K562 (cell line): Measurements from ENCODE around the gene GRIN1. TPM values are rescaled to one million over a fixed set of nuclear protein-coding genes. Genes with fewer than 3 reads are reported as not detected.

Experiments used
- CHD1 ChIP-seq: fragments of 200-600 bp; sonication (generic); IDR thresholded peaks from one replicate; pipeline ENCODE4 v1.6.1; 2012; ENCODE audit warnings: mild to moderate bottlenecking, moderate library complexity, low read length, inconsistent platforms
- HMGN3 ChIP-seq: IDR thresholded peaks from 2 replicates; pipeline ENCODE4 v1.6.1; 2011; ENCODE audit warnings: borderline replicate concordance, low read depth, mild to moderate bottlenecking, mixed read lengths, low read length; ENCODE audit not compliant: insufficient read length; ENCODE audit errors: extremely low read depth
- ILK ChIP-seq: fragments of 450-650 bp; IDR thresholded peaks from 2 replicates; pipeline ENCODE4 v1.6.1; 2016; ENCODE audit warnings: missing genetic modification characterization, low read depth, mild to moderate bottlenecking, missing compliant biosample characterization, moderate library complexity, borderline replicate concordance
- KLF16 ChIP-seq: IDR thresholded peaks from 2 replicates; pipeline ENCODE4 v1.6.1; 2016; ENCODE audit warnings: antibody characterized with exemption
- MAFF ChIP-seq: IDR thresholded peaks from 2 replicates; pipeline ENCODE4 v1.6.1; 2012; ENCODE audit warnings: low read length, improper control_type of control experiment
- MBD2 ChIP-seq: sonication (generic); IDR thresholded peaks from 2 replicates; pipeline ENCODE4 v1.6.1; 2016; ENCODE audit warnings: low read depth, borderline replicate concordance
- MYC ChIP-seq, 2 experiments: fragments of 250-450 bp in 1 of 2; sonication (Bioruptor Pico) in 1 of 2; IDR thresholded peaks; 2 replicates each; pipeline versions ENCODE4 v1.5.1 to v1.6.1; 2012 to 2021; ENCODE audit warnings: low read depth in 2 of 2, borderline replicate concordance in 1 of 2, improper control_type of control experiment in 1 of 2, low read length in 1 of 2, mild to moderate bottlenecking in 1 of 2, moderate library complexity in 1 of 2
- POLR2AphosphoS2 ChIP-seq: IDR thresholded peaks from 2 replicates; pipeline ENCODE4 v1.6.1; 2012; ENCODE audit warnings: low read length, improper control_type of control experiment
- RBM34 ChIP-seq: fragments of 200-400 bp; formaldehyde crosslinking; IDR thresholded peaks from 2 replicates; pipeline ENCODE4 v1.6.1; 2018; ENCODE audit warnings: low read length, borderline replicate concordance; ENCODE audit not compliant: insufficient read depth
- RUNX1 ChIP-seq: sonication (generic); IDR thresholded peaks from 2 replicates; pipeline ENCODE4 v1.6.1; 2016; ENCODE audit warnings: antibody characterized with exemption, low read depth
- SRF ChIP-seq, 2 experiments: fragments of 250-450, 450-650 bp in 1 of 2; sonication (Bioruptor Pico) in 1 of 2; sonication (generic) in 1 of 2; formaldehyde crosslinking; IDR thresholded peaks; 2 replicates each; pipeline versions ENCODE4 v1.5.0 to v1.5.1; 2020 to 2022; ENCODE audit warnings: mild to moderate bottlenecking in 1 of 2, missing genetic modification reagents in 1 of 2
- ZNF217 ChIP-seq: sonication (generic); formaldehyde crosslinking; IDR thresholded peaks from 2 replicates; pipeline ENCODE4 v1.8.0; 2022; ENCODE audit warnings: mild to moderate bottlenecking, missing genetic modification reagents
- ZNF354B ChIP-seq: fragments of 250-450 bp; sonication (Bioruptor Pico); IDR thresholded peaks from 2 replicates; pipeline ENCODE4 v1.4.0; 2020
- ZNF695 ChIP-seq: fragments of 450-650 bp; formaldehyde crosslinking; IDR thresholded peaks from 2 replicates; pipeline ENCODE4 v1.4.0; 2020; ENCODE audit warnings: mild to moderate bottlenecking, moderate library complexity
- ZZZ3 ChIP-seq: fragments of 450-650 bp; IDR thresholded peaks from 2 replicates; pipeline ENCODE4 v1.6.1; 2016; ENCODE audit warnings: antibody characterized with exemption, mild to moderate bottlenecking, moderate library complexity
- polyA plus RNA-seq, 8 experiments: library from polyadenylated mRNA; depleted of rRNA in 4 of 8; stranded (reverse) in 5 of 8; unstranded in 3 of 8; fragments of >200 nt; fragmentation: Nextera tagmentation in 2 of 8; fragmentation: Illumina TruSeq in 1 of 8; extraction: Ambion mirVana in 2 of 8; extraction: Trizol in 1 of 8; gene quantifications; 2 replicates each; pipeline versions ENCODE4 v1.2.1 to v1.2.3, GENCODE V29; 2011 to 2014; ENCODE audit warnings: inconsistent platforms in 1 of 8, missing spikeins in 1 of 8
- total RNA-seq, 7 experiments: library from RNA; depleted of rRNA in 6 of 7; stranded (reverse); fragments of >200 nt in 6 of 7; fragmentation: Illumina TruSeq in 2 of 7; extraction: Trizol in 2 of 7; gene quantifications; 2 replicates each; pipeline versions ENCODE4 v1.2.1 to v1.2.3, GENCODE V29; 2011 to 2021; ENCODE audit warnings: low replicate concordance in 1 of 7
- TF ChIP-seq, protein P1 (sequence below): sonication (generic); formaldehyde crosslinking; IDR thresholded peaks from 2 replicates; pipeline ENCODE4 v1.8.0; 2022; ENCODE audit warnings: mild to moderate bottlenecking, missing genetic modification reagents
- TF ChIP-seq, protein P2 (sequence below): sonication (generic); formaldehyde crosslinking; IDR thresholded peaks from 2 replicates; pipeline ENCODE4 v1.8.0; 2022; ENCODE audit warnings: missing genetic modification reagents, mild to moderate bottlenecking, moderate library complexity, borderline replicate concordance
- TF ChIP-seq, protein P3 (sequence below): fragments of 200-400 bp; formaldehyde crosslinking; IDR thresholded peaks from 2 replicates; pipeline ENCODE4 v1.6.1; 2017; ENCODE audit warnings: mild to moderate bottlenecking, low read depth, low read length, moderate library complexity
- TF ChIP-seq, protein P4 (sequence below), 3 experiments: fragments of 200-800 bp in 1 of 3; fragments of 250-450 bp in 1 of 3; fragments of 450-650 bp in 1 of 3; sonication (Bioruptor Pico) in 1 of 3; sonication (Bioruptor generic) in 1 of 3; formaldehyde crosslinking in 1 of 3; IDR thresholded peaks; 2 replicates each; pipeline versions ENCODE4 v1.6.1 to v1.8.0; 2016 to 2022; ENCODE audit warnings: mild to moderate bottlenecking in 2 of 3, missing genetic modification characterization in 2 of 3, missing compliant biosample characterization in 1 of 3, moderate library complexity in 1 of 3

Gene GRIN1
- total and polyA plus RNA-seq, 9 of the 15 experiments (the other 6 are each of a cell fraction or from before 2014, with no cell fraction given), result 0.03 to 0.35 (median 0.16) TPM; not detected in 6

DNA sequence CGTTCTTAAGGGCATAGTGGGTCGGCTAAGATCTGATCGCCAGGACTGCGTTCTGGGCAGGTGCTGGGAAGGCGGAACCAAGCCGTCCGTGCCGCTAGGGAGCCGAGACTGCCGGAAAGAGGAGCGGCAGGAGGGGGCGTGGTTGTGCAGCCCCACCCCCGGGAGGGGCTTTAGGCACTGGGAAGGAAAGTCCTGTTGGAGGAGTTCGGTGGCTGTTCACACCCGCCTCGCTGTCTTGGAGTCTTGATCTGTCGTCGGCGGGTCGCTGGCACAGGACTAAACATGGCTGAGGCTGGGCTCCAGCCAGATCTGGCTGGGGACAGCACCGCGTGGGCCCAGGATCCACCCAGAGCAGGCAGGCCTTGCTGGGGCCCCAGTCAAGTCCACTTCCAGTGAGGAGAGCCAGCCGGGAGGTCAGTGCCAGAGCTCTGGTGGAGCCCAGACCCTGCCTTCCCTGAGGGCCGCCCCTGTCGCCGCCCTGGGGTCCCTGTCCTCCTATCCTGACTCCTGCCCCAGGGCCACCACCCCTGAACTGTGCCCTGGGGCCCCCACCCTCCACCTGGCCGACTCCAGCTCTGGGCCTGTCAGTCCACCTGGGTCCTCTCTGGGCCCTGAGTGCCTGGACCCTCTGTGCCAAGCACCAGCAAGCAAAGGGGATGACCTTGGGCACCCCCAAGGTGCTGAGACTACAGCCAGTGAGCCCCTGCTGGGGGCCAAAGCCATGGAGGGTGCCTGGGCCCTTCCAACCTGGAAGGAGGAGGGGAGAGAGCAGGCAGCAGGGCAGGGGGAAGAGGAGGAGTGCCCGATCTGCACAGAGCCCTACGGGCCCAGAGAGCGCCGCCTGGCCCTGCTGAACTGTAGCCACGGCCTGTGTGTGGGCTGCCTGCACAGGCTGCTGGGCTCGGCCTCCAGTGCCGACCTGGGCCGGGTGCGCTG lies 78.6 kb downstream of the GRIN1 start (continued):
- TF ChIP-seq, protein P1, sequence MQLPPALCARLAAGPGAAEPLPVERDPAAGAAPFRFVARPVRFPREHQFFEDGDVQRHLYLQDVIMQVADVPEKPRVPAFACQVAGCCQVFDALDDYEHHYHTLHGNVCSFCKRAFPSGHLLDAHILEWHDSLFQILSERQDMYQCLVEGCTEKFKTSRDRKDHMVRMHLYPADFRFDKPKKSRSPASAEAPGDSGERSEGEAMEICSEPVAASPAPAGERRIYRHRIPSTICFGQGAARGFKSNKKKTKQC (CRISPR knock-in tag), result no peak
- TF ChIP-seq RUNX1 (no peak), MYC (IDR thresholded peaks at IDR 0.05; ENCODE audit: low read depth, low read length) (peak; percentile 37; the same call in 1 of the 2 replicates), MYC (CRISPR knock-in tag; IDR thresholded peaks at IDR 0.05; ENCODE audit: borderline replicate concordance, low read depth) (no peak), POLR2AphosphoS2 (no peak), KLF16 (no peak), ZNF217 (CRISPR knock-in tag) (no peak), RBM34 (no peak), SRF (CRISPR knock-in tag; IDR thresholded peaks at IDR 0.05) (no peak), CHD1 (no peak), ILK (no peak), HMGN3 (peak; percentile 52), MBD2 (no peak), ZNF354B (no peak), ZNF695 (CRISPR knock-in tag) (no peak), ZZZ3 (no peak), MAFF (no peak)
- TF ChIP-seq, protein P2, sequence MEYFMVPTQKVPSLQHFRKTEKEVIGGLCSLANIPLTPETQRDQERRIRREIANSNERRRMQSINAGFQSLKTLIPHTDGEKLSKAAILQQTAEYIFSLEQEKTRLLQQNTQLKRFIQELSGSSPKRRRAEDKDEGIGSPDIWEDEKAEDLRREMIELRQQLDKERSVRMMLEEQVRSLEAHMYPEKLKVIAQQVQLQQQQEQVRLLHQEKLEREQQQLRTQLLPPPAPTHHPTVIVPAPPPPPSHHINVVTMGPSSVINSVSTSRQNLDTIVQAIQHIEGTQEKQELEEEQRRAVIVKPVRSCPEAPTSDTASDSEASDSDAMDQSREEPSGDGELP (CRISPR knock-in tag), result peak; percentile 63
- TF ChIP-seq, protein P3, sequence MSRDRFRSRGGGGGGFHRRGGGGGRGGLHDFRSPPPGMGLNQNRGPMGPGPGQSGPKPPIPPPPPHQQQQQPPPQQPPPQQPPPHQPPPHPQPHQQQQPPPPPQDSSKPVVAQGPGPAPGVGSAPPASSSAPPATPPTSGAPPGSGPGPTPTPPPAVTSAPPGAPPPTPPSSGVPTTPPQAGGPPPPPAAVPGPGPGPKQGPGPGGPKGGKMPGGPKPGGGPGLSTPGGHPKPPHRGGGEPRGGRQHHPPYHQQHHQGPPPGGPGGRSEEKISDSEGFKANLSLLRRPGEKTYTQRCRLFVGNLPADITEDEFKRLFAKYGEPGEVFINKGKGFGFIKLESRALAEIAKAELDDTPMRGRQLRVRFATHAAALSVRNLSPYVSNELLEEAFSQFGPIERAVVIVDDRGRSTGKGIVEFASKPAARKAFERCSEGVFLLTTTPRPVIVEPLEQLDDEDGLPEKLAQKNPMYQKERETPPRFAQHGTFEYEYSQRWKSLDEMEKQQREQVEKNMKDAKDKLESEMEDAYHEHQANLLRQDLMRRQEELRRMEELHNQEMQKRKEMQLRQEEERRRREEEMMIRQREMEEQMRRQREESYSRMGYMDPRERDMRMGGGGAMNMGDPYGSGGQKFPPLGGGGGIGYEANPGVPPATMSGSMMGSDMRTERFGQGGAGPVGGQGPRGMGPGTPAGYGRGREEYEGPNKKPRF, result no peak
- TF ChIP-seq, protein P4, sequence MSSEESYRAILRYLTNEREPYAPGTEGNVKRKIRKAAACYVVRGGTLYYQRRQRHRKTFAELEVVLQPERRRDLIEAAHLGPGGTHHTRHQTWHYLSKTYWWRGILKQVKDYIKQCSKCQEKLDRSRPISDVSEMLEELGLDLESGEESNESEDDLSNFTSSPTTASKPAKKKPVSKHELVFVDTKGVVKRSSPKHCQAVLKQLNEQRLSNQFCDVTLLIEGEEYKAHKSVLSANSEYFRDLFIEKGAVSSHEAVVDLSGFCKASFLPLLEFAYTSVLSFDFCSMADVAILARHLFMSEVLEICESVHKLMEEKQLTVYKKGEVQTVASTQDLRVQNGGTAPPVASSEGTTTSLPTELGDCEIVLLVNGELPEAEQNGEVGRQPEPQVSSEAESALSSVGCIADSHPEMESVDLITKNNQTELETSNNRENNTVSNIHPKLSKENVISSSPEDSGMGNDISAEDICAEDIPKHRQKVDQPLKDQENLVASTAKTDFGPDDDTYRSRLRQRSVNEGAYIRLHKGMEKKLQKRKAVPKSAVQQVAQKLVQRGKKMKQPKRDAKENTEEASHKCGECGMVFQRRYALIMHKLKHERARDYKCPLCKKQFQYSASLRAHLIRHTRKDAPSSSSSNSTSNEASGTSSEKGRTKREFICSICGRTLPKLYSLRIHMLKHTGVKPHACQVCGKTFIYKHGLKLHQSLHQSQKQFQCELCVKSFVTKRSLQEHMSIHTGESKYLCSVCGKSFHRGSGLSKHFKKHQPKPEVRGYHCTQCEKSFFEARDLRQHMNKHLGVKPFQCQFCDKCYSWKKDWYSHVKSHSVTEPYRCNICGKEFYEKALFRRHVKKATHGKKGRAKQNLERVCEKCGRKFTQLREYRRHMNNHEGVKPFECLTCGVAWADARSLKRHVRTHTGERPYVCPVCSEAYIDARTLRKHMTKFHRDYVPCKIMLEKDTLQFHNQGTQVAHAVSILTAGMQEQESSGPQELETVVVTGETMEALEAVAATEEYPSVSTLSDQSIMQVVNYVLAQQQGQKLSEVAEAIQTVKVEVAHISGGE (CRISPR knock-in tag; IDR thresholded peaks at IDR 0.05), result peak; percentile 44 to 96 (median 81); a peak in 4 of 6 replicates
